Panc1 (cell line): ENCODE measurements around the gene RELT. TPM values are rescaled to one million over a fixed set of nuclear protein-coding genes. Genes with fewer than 3 reads are reported as not detected.

ENCODE experiments used
- ATAC-seq: fragments of 200-7000 bp; cut with Tn5 transposase; 2 replicates; pipeline ENCODE4 v1.9.1; 2020; ENCODE audit warnings: mild to moderate bottlenecking, moderate library complexity
- BruUV-seq: library from RNA; stranded (reverse); fragments of 400-500 nt; replicated peaks from 2 replicates; lab custom pipeline; 2021; lab: Mats Ljungman, UMichigan
- CTCF ChIA-PET: fragments of 300-600 bp; sonication (Branson Sonifier 250); formaldehyde crosslinking; loops from one replicate; lab custom pipeline; 2022; ENCODE audit warnings: antibody characterized with exemption; lab: Charles Lee
- POLR2A ChIA-PET: fragments of 300-600 bp; sonication (Branson Sonifier 250); formaldehyde crosslinking; loops from one replicate; lab custom pipeline; 2022; ENCODE audit warnings: antibody characterized with exemption; lab: Charles Lee
- DNase-seq: peaks from one replicate; pipeline ENCODE4 v3.0.0-alpha.2; 2010; ENCODE audit warnings: low read depth, low spot score
- H3K27ac ChIP-seq: 2 replicates; pipeline ENCODE4 v1.5.1; 2011; ENCODE audit warnings: mild to moderate bottlenecking, low read length, inconsistent platforms
- H3K27me3 ChIP-seq: fragments of 200-500 bp; sonication (Bioruptor generic); 2 replicates; pipeline ENCODE4 v1.6.0; 2014; ENCODE audit warnings: low read length, inconsistent platforms; ENCODE audit not compliant: control insufficient read depth, insufficient read depth
- H3K36me3 ChIP-seq: fragments of 200-500 bp; sonication (Bioruptor generic); 2 replicates; pipeline ENCODE4 v1.5.1; 2014; ENCODE audit warnings: inconsistent platforms, mild to moderate bottlenecking, low read length, moderate library complexity; ENCODE audit not compliant: control insufficient read depth, insufficient read depth
- H3K4me1 ChIP-seq: 2 replicates; pipeline ENCODE4 v1.5.1; 2011; ENCODE audit warnings: inconsistent platforms, mild to moderate bottlenecking, low read length, moderate library complexity; ENCODE audit not compliant: control insufficient read depth, insufficient read depth
- H3K4me3 ChIP-seq, 2 experiments: 2 replicates each; pipeline ENCODE4 v1.5.1; 2011 to 2012; ENCODE audit warnings: low read depth in 2 of 2, low read length in 2 of 2, mild to moderate bottlenecking in 2 of 2, inconsistent platforms in 1 of 2, moderate library complexity in 1 of 2
- H3K9me3 ChIP-seq: fragments of 200-500 bp; sonication (Bioruptor generic); 2 replicates; pipeline ENCODE4 v1.5.1; 2014; ENCODE audit warnings: low read depth, mild to moderate bottlenecking, inconsistent platforms, low read length, moderate library complexity; ENCODE audit not compliant: control insufficient read depth, insufficient read depth
- POLR2AphosphoS5 ChIP-seq: IDR thresholded peaks from 2 replicates; pipeline ENCODE4 v1.6.1; 2012; ENCODE audit warnings: mild to moderate bottlenecking, low read depth, low read length, moderate library complexity
- REST ChIP-seq, 2 experiments: IDR thresholded peaks; 2 replicates each; pipeline ENCODE4 v1.6.1; 2011 to 2012; ENCODE audit warnings: low read depth in 2 of 2, control low read depth in 1 of 2, low read length in 1 of 2, mild to moderate bottlenecking in 1 of 2, moderate library complexity in 1 of 2; ENCODE audit not compliant: insufficient read depth in 1 of 2
- SIN3A ChIP-seq: IDR thresholded peaks from 2 replicates; pipeline ENCODE4 v1.6.1; 2012; ENCODE audit warnings: low read depth, mild to moderate bottlenecking, low read length, moderate library complexity, borderline replicate concordance; ENCODE audit not compliant: insufficient read depth
- TCF7L2 ChIP-seq: IDR thresholded peaks from 2 replicates; pipeline ENCODE4 v1.6.1; 2011; ENCODE audit warnings: mild to moderate bottlenecking, low read depth, low read length, inconsistent platforms
- in situ Hi-C: cut with HindIII; loops from 2 replicates; pipeline ENCODE4 v1.10.0; 2016; ENCODE audit warnings: low sequenced_read_pairs, low pct_unique_long_range_greater_than_20kb
- intact Hi-C: fragments of 100-400 bp; cut with micrococcal nuclease; formaldehyde crosslinking; loops from one replicate; pipeline ENCODE4 v1.10.0; 2022; ENCODE audit not compliant: unreplicated experiment
- total RNA-seq: library from RNA; stranded (reverse); gene quantifications from one replicate; pipeline ENCODE4 v1.2.1, GENCODE V29; 2021; ENCODE audit not compliant: unreplicated experiment
- TF ChIP-seq, protein P1 (sequence below): fragments of 450-650 bp; IDR thresholded peaks from 2 replicates; pipeline ENCODE4 v1.5.1; 2017; ENCODE audit warnings: mild to moderate bottlenecking

RELT gene
- total RNA-seq, 1 experiment from 2014 or later = 11.3 TPM

DNA sequence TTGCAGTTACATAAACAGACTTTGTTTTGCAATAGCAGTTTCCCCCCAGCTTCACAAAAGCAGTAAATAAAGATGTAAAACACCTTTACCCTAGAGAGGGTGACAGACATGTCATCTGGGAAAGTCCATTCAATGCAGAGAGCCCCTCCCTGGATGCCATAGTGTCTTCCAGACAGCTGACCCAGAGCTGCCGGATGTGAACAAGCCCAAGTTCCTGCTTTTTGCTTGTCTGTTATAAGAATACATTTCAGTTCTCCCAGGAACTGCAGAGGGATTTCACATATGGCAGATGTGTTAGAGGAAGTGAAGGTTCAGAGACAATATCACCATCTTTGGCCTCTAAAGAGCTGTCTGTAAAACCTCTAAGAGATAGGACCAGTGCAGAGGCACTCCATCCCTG is 48.9 kb downstream of the RELT start:
- no TSS peak for BruUV-seq
- Histone ChIP-seq H3K9me3 (no peaks in the 10 kb centered on the region), H3K4me3 (no peak overlapping the region), H3K36me3 (no peaks in the 10 kb centered on the region), H3K27me3 (no peaks in the 10 kb centered on the region), H3K4me1 (no peaks in the 10 kb centered on the region), H3K27ac (no peak overlapping the region)
- no peak for DNase-seq
- intact Hi-C loops = no loop called here
- in situ Hi-C loops = no loop called here
- POLR2A ChIA-PET = no interaction called here
- no peak for TF ChIP-seq SIN3A
- TF ChIP-seq, protein P1, sequence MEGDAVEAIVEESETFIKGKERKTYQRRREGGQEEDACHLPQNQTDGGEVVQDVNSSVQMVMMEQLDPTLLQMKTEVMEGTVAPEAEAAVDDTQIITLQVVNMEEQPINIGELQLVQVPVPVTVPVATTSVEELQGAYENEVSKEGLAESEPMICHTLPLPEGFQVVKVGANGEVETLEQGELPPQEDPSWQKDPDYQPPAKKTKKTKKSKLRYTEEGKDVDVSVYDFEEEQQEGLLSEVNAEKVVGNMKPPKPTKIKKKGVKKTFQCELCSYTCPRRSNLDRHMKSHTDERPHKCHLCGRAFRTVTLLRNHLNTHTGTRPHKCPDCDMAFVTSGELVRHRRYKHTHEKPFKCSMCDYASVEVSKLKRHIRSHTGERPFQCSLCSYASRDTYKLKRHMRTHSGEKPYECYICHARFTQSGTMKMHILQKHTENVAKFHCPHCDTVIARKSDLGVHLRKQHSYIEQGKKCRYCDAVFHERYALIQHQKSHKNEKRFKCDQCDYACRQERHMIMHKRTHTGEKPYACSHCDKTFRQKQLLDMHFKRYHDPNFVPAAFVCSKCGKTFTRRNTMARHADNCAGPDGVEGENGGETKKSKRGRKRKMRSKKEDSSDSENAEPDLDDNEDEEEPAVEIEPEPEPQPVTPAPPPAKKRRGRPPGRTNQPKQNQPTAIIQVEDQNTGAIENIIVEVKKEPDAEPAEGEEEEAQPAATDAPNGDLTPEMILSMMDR = no peak
- no peak for ATAC-seq
- CTCF ChIA-PET = no interaction called here

- Histone ChIP-seq H3K27me3 (no peaks in the 10 kb centered on the region), H3K4me1 (no peaks in the 10 kb centered on the region), H3K9me3 (no peaks in the 10 kb centered on the region), H3K4me3 (no peak overlapping the region), H3K27ac (no peak overlapping the region), H3K36me3 (no peaks in the 10 kb centered on the region)
- ChIA-PET POLR2A (no interaction called here), CTCF (interaction anchor here (1.0 kb wide), 1 partner anchor 199 kb away, joined by 3 read pairs; no protein-coding TSS in a partner anchor)
- no peak for DNase-seq
- no TSS peak for BruUV-seq
- TF ChIP-seq POLR2AphosphoS5 = no peak
- TF ChIP-seq, protein P1 = no peak
- no peak for TF ChIP-seq REST (IDR thresholded peaks at IDR 0.05; ENCODE audit: insufficient read depth in 1 of 2, low read depth in 2 of 2, low read length in 1 of 2)
- no peak for TF ChIP-seq TCF7L2
- TF ChIP-seq SIN3A = no peak
- ATAC-seq = peak; percentile 20; the same call in 1 of the 2 replicates
- in situ Hi-C loops = no loop called here
- intact Hi-C loops = no loop called here
These were observed 50.1 kb downstream of the RELT start for GRCh38 chr11:73426219-73426850.
